MCF 10A (cell line): ENCODE data around the gene GYG1. TPM values are rescaled to one million over a fixed set of nuclear protein-coding genes. Genes with fewer than 3 reads are reported as not detected.

Experiments used
- BruUV-seq: library from RNA; stranded (reverse); fragments of 400-500 nt; replicated peaks from 2 replicates; lab custom pipeline; 2021; lab: Mats Ljungman, UMichigan
- CTCF ChIA-PET: fragments of 300-600 bp; sonication (Branson Sonifier 250); formaldehyde crosslinking; extraction: SDS; loops from one replicate; lab custom pipeline; 2021; ENCODE audit warnings: antibody characterized with exemption, inconsistent platforms; lab: Yijun Ruan, JAX
- POLR2A ChIA-PET: fragments of 300-600, 350-650 bp; sonication (Branson Sonifier 250); formaldehyde crosslinking; extraction: SDS; loops from one replicate; lab custom pipeline; 2020; ENCODE audit warnings: antibody characterized with exemption, inconsistent platforms; lab: Yijun Ruan, JAX
- DNase-seq: peaks from one replicate; pipeline ENCODE4 v3.0.0-alpha.2; 2018; ENCODE audit not compliant: unreplicated experiment
- H3K27ac Mint-ChIP-seq: one replicate; pipeline ENCODE4 v1.8.0; 2022; ENCODE audit warnings: mild to moderate bottlenecking, low read depth, mixed read lengths; ENCODE audit not compliant: unreplicated experiment
- H3K27me3 Mint-ChIP-seq: one replicate; pipeline ENCODE4 v1.8.0; 2022; ENCODE audit warnings: mixed read lengths; ENCODE audit not compliant: insufficient read depth, unreplicated experiment
- H3K36me3 Mint-ChIP-seq: one replicate; pipeline ENCODE4 v1.8.0; 2022; ENCODE audit warnings: mild to moderate bottlenecking, moderate library complexity, mixed read lengths; ENCODE audit not compliant: insufficient read depth, unreplicated experiment
- H3K4me1 Mint-ChIP-seq: one replicate; pipeline ENCODE4 v1.8.0; 2022; ENCODE audit warnings: mixed read lengths; ENCODE audit not compliant: insufficient read depth, unreplicated experiment
- H3K4me3 Mint-ChIP-seq: one replicate; pipeline ENCODE4 v1.8.0; 2022; ENCODE audit warnings: mild to moderate bottlenecking, moderate library complexity, mixed read lengths; ENCODE audit not compliant: unreplicated experiment
- H3K9me3 Mint-ChIP-seq: one replicate; pipeline ENCODE4 v1.8.0; 2022; ENCODE audit warnings: mixed read lengths; ENCODE audit not compliant: unreplicated experiment
- intact Hi-C: fragments of 100-400 bp; cut with micrococcal nuclease; formaldehyde crosslinking; loops from 2 replicates; pipeline ENCODE4 v1.14.1; 2022
- total RNA-seq: library from RNA; stranded (reverse); gene quantifications from 2 replicates; pipeline ENCODE4 v1.2.3, GENCODE V29; 2022
- TF ChIP-seq, protein P1 (sequence below): fragments of 200-600 bp; IDR thresholded peaks from one replicate; pipeline ENCODE4 v1.8.0; 2022; ENCODE audit warnings: antibody characterized with exemption, mild to moderate bottlenecking; ENCODE audit not compliant: unreplicated experiment

GYG1 gene
- total RNA-seq, 1 experiment from 2014 or later = 22.3 TPM

DNA sequence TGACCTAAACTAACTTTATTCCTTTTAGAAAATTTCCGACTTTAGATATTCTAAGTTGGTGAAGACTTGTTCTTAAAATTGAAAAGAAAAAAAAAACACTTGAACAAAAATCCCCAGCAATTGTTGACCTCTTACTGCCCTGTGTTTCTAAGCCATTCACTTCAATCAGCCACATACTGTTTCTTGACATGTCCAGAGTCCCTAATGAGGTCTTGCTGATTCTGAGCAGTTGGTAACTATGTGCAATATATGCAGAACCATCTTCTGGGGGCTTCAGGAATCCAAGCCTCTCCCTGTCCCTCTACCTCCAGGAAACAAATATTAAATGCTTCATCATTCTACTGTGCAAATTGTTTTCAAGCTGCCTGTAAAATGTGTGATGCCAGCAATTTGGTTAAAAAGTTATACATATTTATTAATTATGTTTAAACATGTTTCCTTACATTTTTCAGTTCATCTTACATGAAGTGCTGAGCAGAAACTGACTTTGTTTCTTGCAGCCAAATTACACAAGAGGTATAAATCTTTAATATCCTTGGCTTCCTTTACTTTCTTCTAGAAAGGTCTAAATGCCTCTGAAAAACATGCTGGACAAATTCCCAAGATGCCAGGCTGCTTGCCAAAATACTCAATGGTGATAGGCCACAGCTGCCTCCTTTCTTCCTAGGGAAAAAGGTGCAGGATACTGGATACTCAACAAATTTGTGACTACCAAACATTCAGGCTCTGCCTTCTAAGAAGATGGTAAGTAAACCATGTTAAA, 19.8 kb upstream of the GYG1 start:
- Mint-ChIP-seq H3K27me3 (no peaks in the 10 kb centered on the region), H3K4me1 (no peaks in the 10 kb centered on the region), H3K27ac (no peak overlapping the region), H3K9me3 (no peaks in the 10 kb centered on the region), H3K4me3 (no peak overlapping the region), H3K36me3 (no peaks in the 10 kb centered on the region)
- intact Hi-C loops = no loop called here
- no TSS peak for BruUV-seq
- no peak for DNase-seq
- ChIA-PET CTCF (interaction anchor here (1.1 to 7.5 kb wide), 2 partner anchors 12 to 17 kb away, joined by 4 to 64 read pairs; no protein-coding TSS in a partner anchor), POLR2A (no interaction called here)
- TF ChIP-seq, protein P1, sequence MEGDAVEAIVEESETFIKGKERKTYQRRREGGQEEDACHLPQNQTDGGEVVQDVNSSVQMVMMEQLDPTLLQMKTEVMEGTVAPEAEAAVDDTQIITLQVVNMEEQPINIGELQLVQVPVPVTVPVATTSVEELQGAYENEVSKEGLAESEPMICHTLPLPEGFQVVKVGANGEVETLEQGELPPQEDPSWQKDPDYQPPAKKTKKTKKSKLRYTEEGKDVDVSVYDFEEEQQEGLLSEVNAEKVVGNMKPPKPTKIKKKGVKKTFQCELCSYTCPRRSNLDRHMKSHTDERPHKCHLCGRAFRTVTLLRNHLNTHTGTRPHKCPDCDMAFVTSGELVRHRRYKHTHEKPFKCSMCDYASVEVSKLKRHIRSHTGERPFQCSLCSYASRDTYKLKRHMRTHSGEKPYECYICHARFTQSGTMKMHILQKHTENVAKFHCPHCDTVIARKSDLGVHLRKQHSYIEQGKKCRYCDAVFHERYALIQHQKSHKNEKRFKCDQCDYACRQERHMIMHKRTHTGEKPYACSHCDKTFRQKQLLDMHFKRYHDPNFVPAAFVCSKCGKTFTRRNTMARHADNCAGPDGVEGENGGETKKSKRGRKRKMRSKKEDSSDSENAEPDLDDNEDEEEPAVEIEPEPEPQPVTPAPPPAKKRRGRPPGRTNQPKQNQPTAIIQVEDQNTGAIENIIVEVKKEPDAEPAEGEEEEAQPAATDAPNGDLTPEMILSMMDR = no peak

DNA sequence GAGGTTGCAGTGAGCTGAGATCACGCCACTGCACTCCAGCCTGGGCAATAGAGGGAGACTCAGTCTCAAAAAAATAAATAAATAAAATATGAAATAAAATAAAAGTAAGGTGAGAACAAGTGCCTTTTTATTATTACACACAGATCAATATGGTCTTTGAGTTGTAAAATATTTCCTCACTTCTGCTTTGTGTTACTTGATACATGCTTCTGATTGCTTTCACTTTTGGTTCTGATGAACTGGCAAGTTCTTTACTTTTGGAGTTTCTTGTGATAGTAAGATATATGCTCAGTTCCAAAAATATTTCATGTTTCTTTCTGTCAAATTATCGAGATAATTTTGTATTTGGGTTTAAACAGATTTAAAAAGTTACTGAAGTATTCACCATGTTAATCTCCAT, 16.6 kb upstream of the GYG1 start:
- ChIA-PET CTCF (interaction anchor here (0.6 to 1.5 kb wide), 3 partner anchors 16 to 277 kb away, joined by 3 to 6 read pairs (median 5); partner anchors contain the start of gene GYG1), POLR2A (interaction anchor here (0.7 kb wide), 1 partner anchor 14 kb away, joined by 3 read pairs; no protein-coding TSS in a partner anchor)
- intact Hi-C loops = no loop called here
- H3K9me3 Mint-ChIP-seq = no peaks in the 10 kb centered on the region
- no peak overlapping the region for H3K27ac Mint-ChIP-seq
- H3K27me3 Mint-ChIP-seq = peaks cover 10% of the 10 kb centered on the region
- TF ChIP-seq, protein P1 = no peak
- H3K36me3 Mint-ChIP-seq = no peaks in the 10 kb centered on the region
- no peak for DNase-seq
- no peaks in the 10 kb centered on the region for H3K4me1 Mint-ChIP-seq
- no TSS peak for BruUV-seq
- no peak overlapping the region for H3K4me3 Mint-ChIP-seq

DNA sequence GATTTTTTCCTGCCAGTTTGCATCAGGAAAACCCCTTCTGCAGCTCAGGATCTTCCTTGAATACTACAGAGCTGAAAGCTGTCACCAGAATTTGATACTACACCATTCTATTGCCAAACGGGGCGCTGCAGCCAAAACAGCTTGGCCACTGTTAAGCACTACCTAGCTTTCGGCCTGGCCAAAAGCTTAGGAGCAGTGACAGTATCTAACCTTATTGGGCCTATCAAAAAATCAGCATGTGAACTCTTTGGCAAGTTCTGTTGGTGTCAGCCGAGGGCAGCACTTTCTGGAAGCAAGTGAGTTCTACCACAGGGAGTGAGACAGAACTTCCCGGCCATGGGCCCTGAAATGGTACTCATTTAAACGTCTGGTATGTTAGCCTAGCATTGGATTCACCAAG, 16.1 kb upstream of the GYG1 start:
- Mint-ChIP-seq H3K27me3 (peaks cover 15% of the 10 kb centered on the region), H3K4me3 (no peak overlapping the region), H3K4me1 (no peaks in the 10 kb centered on the region), H3K36me3 (no peaks in the 10 kb centered on the region), H3K27ac (no peak overlapping the region), H3K9me3 (no peaks in the 10 kb centered on the region)
- intact Hi-C loops = no loop called here
- ChIA-PET POLR2A (interaction anchor here (0.7 kb wide), 1 partner anchor 15 kb away, joined by 3 read pairs; no protein-coding TSS in a partner anchor), CTCF (interaction anchor here (0.6 to 1.3 kb wide), 2 partner anchors 21 to 277 kb away, joined by 3 to 5 read pairs; no protein-coding TSS in a partner anchor)
- BruUV-seq = no TSS peak
- DNase-seq = no peak
- TF ChIP-seq, protein P1 = no peak

DNA sequence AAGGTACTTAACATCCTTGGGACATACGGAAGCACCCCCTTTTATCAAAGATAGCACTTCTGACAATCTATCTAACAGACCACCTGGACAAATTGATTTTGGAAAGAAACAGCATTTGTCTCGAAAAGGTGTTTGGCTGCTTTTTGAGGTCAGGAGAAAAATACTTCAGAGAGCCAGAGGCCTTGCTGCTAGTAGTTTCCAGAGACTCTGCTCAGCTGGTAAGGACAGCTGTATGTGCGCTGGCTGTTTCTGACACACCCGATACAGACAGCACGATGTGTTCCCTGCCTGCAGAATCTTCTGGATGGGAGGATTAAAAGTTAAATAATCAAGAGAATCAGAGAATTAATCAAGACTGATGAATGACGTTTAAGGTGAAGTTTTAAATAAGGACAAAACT, 15.6 kb upstream of the GYG1 start:
- no peak for DNase-seq
- peaks cover 17% of the 10 kb centered on the region for H3K27me3 Mint-ChIP-seq
- CTCF ChIA-PET = interaction anchor here (0.5 to 1.3 kb wide), 2 partner anchors 21 to 31 kb away, joined by 3 to 5 read pairs; no protein-coding TSS in a partner anchor
- no peak overlapping the region for H3K27ac Mint-ChIP-seq
- POLR2A ChIA-PET = interaction anchor here (0.7 kb wide), 1 partner anchor 15 kb away, joined by 3 read pairs; no protein-coding TSS in a partner anchor
- no peak overlapping the region for H3K4me3 Mint-ChIP-seq
- no TSS peak for BruUV-seq
- no peaks in the 10 kb centered on the region for H3K36me3 Mint-ChIP-seq
- H3K9me3 Mint-ChIP-seq = no peaks in the 10 kb centered on the region
- TF ChIP-seq, protein P1 = no peak
- no peaks in the 10 kb centered on the region for H3K4me1 Mint-ChIP-seq
- intact Hi-C loops = no loop called here
